Keratinocyte (primary cell): ENCODE results near the gene VTI1A. TPM values are rescaled to one million over a fixed set of nuclear protein-coding genes. Genes with fewer than 3 reads are reported as not detected.

ENCODE experiments used
- DNase-seq: peaks from one replicate; pipeline ENCODE4 v3.0.0-alpha.2; 2011; ENCODE audit warnings: low read depth, missing footprints, low spot score
- FAIRE-seq: peaks from 2 replicates; lab custom pipeline; 2011; peaks lifted over from hg19 to GRCh38; lab: Jason Lieb, UNC
- H2AFZ ChIP-seq: 2 replicates; pipeline ENCODE4 v1.6.0; 2012; ENCODE audit warnings: low read length, control low read depth, inconsistent platforms; ENCODE audit not compliant: control insufficient read depth
- H3K27ac ChIP-seq: 2 replicates; pipeline ENCODE4 v1.5.1; 2011; ENCODE audit warnings: low read length; ENCODE audit not compliant: control insufficient read depth, insufficient read depth
- H3K27me3 ChIP-seq: 3 replicates; pipeline ENCODE4 v1.6.0; 2011; ENCODE audit warnings: low read length; ENCODE audit not compliant: control insufficient read depth, insufficient read depth; ENCODE audit errors: extremely low read depth
- H3K36me3 ChIP-seq, 2 experiments: 2 replicates in 1 of 2; 3 replicates in 1 of 2; pipeline ENCODE4 v1.5.1; 2011; ENCODE audit warnings: low read length in 2 of 2, mild to moderate bottlenecking in 1 of 2; ENCODE audit not compliant: control insufficient read depth in 2 of 2, insufficient read depth in 2 of 2; ENCODE audit errors: extremely low read depth in 1 of 2
- H3K4me1 ChIP-seq: 3 replicates; pipeline ENCODE4 v1.5.1; 2011; ENCODE audit warnings: low read length; ENCODE audit not compliant: control insufficient read depth, insufficient read depth; ENCODE audit errors: extremely low read depth
- H3K4me2 ChIP-seq: 3 replicates; pipeline ENCODE4 v1.6.0; 2011; ENCODE audit warnings: low read depth, low read length; ENCODE audit not compliant: control insufficient read depth, insufficient read depth; ENCODE audit errors: extremely low read depth
- H3K4me3 ChIP-seq, 3 experiments: fragments of 200-600 bp in 1 of 3; sonication (generic) in 1 of 3; 2 replicates in 2 of 3; 3 replicates in 1 of 3; pipeline ENCODE4 v1.5.1; 2011 to 2016; ENCODE audit warnings: low read length in 3 of 3, mild to moderate bottlenecking in 3 of 3, control low read depth in 2 of 3, inconsistent platforms in 1 of 3, low read depth in 1 of 3, mixed read lengths in 1 of 3, mixed run types in 1 of 3, moderate library complexity in 1 of 3; ENCODE audit not compliant: control insufficient read depth in 2 of 3, insufficient read depth in 2 of 3; ENCODE audit errors: extremely low read depth in 1 of 3
- H3K79me2 ChIP-seq: 2 replicates; pipeline ENCODE4 v1.6.0; 2012; ENCODE audit warnings: low read length; ENCODE audit not compliant: control insufficient read depth, insufficient read depth
- H3K9ac ChIP-seq: 3 replicates; pipeline ENCODE4 v1.6.0; 2011; ENCODE audit warnings: low read length; ENCODE audit not compliant: control insufficient read depth, insufficient read depth; ENCODE audit errors: extremely low read depth
- H3K9me1 ChIP-seq: 3 replicates; pipeline ENCODE4 v1.6.0; 2011; ENCODE audit warnings: low read length; ENCODE audit not compliant: control insufficient read depth, insufficient read depth; ENCODE audit errors: extremely low read depth
- H3K9me3 ChIP-seq: 2 replicates; pipeline ENCODE4 v1.5.1; 2012; ENCODE audit warnings: low read depth, low read length; ENCODE audit not compliant: control insufficient read depth
- H4K20me1 ChIP-seq: 3 replicates; pipeline ENCODE4 v1.6.0; 2011; ENCODE audit warnings: low read length; ENCODE audit not compliant: control insufficient read depth, insufficient read depth; ENCODE audit errors: extremely low read depth
- EZH2 ChIP-seq: IDR thresholded peaks from one replicate; pipeline ENCODE4 v1.6.1; 2012; ENCODE audit warnings: inconsistent platforms, mild to moderate bottlenecking, low read length, moderate library complexity
- dilution Hi-C: fragments of 300-500 bp; cut with MboI; formaldehyde crosslinking; loops from one replicate; pipeline ENCODE4 v1.7.0; 2020; ENCODE audit warnings: low sequenced_read_pairs; ENCODE audit not compliant: extremely low pct_ligation_motif_present
- polyA plus RNA-seq, 5 experiments: library from polyadenylated mRNA; depleted of rRNA in 3 of 5; stranded (reverse) in 3 of 5; stranded (forward) in 1 of 5; unstranded in 1 of 5; fragments of >200 nt; gene quantifications; 1 replicate in 1 of 5; 2 replicates in 3 of 5; 3 replicates in 1 of 5; pipeline versions ENCODE4 v1.2.1 to v1.2.3, GENCODE V29; 2011 to 2012; ENCODE audit warnings: missing spikeins in 2 of 5, low read depth in 1 of 5, low replicate concordance in 1 of 5
- TF ChIP-seq, protein P1 (sequence below), 3 experiments: IDR thresholded peaks in 1 of 3; conservative IDR thresholded peaks in 1 of 3; optimal IDR thresholded peaks in 1 of 3; 2 replicates in 2 of 3; 3 replicates in 1 of 3; pipeline versions ENCODE3 to v1.5.1; 2011; ENCODE audit warnings: low read length in 3 of 3, mild to moderate bottlenecking in 3 of 3, moderate library complexity in 2 of 3, control low read depth in 1 of 3, inconsistent platforms in 1 of 3; ENCODE audit not compliant: insufficient read depth in 2 of 3; ENCODE audit errors: extremely low read depth in 1 of 3

The VTI1A gene
- polyA plus RNA-seq, 1 donor (not counting 4 experiments of a cell fraction or from before 2014, with no cell fraction given): 18.5 TPM

DNA sequence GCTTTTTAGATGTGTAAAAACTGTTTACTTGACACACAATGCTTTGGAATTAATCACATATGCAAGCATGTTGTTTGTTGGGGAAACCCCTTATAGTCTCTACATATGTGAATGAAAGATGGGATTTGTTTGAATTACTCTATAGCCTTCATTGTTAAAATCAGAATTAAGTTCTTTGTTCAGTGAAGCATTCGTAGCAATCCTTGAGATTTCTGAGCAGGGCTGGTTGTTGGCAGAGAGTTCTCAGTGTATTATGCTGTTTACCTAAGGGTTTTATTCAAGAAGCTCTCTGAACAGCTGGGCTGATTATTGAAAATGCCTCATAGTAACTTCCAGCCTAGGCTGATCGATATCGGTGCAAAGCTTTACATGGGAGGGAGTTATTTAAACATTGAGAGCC, 190.9 kb downstream of the VTI1A start:
- Histone ChIP-seq H3K9me1 (no peaks in the 10 kb centered on the region), H3K36me3 (no peaks in the 10 kb centered on the region), H4K20me1 (no peaks in the 10 kb centered on the region), H3K4me1 (peaks cover 15% of the 10 kb centered on the region), H3K27me3 (no peaks in the 10 kb centered on the region), H3K4me2 (no peak overlapping the region), H3K4me3 (no peak overlapping the region), H2AFZ (no peak overlapping the region), H3K79me2 (no peaks in the 10 kb centered on the region), H3K9ac (no peak overlapping the region), H3K27ac (no peak overlapping the region), H3K9me3 (no peaks in the 10 kb centered on the region)
- FAIRE-seq: peak; percentile 26
- no peak for DNase-seq
- TF ChIP-seq, protein P1, sequence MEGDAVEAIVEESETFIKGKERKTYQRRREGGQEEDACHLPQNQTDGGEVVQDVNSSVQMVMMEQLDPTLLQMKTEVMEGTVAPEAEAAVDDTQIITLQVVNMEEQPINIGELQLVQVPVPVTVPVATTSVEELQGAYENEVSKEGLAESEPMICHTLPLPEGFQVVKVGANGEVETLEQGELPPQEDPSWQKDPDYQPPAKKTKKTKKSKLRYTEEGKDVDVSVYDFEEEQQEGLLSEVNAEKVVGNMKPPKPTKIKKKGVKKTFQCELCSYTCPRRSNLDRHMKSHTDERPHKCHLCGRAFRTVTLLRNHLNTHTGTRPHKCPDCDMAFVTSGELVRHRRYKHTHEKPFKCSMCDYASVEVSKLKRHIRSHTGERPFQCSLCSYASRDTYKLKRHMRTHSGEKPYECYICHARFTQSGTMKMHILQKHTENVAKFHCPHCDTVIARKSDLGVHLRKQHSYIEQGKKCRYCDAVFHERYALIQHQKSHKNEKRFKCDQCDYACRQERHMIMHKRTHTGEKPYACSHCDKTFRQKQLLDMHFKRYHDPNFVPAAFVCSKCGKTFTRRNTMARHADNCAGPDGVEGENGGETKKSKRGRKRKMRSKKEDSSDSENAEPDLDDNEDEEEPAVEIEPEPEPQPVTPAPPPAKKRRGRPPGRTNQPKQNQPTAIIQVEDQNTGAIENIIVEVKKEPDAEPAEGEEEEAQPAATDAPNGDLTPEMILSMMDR (optimal IDR thresholded peaks at IDR 0.05 in 1 of 3, IDR thresholded peaks at IDR 0.05 in 1 of 3, conservative IDR thresholded peaks at IDR 0.05 in 1 of 3; ENCODE audit: extremely low read depth in 1 of 3, insufficient read depth in 2 of 3, low read length in 3 of 3): no peak
- no peak for TF ChIP-seq EZH2
- dilution Hi-C loops: no loop called here

DNA sequence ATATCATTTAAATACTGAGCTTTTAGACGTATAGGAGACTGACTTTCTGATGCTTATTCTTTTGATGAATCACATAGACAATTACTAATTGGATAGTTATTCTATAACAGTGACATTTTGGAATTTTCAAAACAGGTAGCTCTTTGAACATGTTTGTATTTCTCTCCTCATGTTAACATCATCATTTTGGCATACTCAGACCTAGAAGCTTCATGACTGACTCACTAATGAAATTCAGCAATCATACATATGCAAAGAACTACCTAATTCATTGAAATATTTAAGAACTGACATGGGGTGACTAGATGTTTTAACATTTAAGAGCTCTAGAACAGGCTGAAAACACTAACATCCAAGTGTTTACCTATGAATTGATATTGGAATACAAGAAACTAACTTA, 192.3 kb downstream of the VTI1A start:
- DNase-seq (no peak), FAIRE-seq (peak; percentile 60)
- Histone ChIP-seq H4K20me1 (no peaks in the 10 kb centered on the region), H3K4me3 (no peak overlapping the region), H3K4me1 (peaks cover 6% of the 10 kb centered on the region), H3K79me2 (no peaks in the 10 kb centered on the region), H2AFZ (no peak overlapping the region), H3K9me3 (no peaks in the 10 kb centered on the region), H3K27me3 (no peaks in the 10 kb centered on the region), H3K36me3 (no peaks in the 10 kb centered on the region), H3K9me1 (no peaks in the 10 kb centered on the region), H3K9ac (no peak overlapping the region), H3K4me2 (no peak overlapping the region), H3K27ac (no peak overlapping the region)
- no peak for TF ChIP-seq EZH2
- TF ChIP-seq, protein P1 (optimal IDR thresholded peaks at IDR 0.05 in 1 of 3, IDR thresholded peaks at IDR 0.05 in 1 of 3, conservative IDR thresholded peaks at IDR 0.05 in 1 of 3; ENCODE audit: extremely low read depth in 1 of 3, insufficient read depth in 2 of 3, low read length in 3 of 3): no peak
- dilution Hi-C loops: no loop called here
